Left renal cortex interstitium (tissue), 4 donors: Measurements from ENCODE around the gene DLL1. TPM values are rescaled to one million over a fixed set of nuclear protein-coding genes. Genes with fewer than 3 reads are reported as not detected.

ENCODE experiments used
- DNase-seq, 4 donors: peaks; one replicate each; pipeline ENCODE4 v3.0.0-alpha.2; 2013; ENCODE audit warnings: low read depth in 4 of 4, low spot score in 2 of 4, missing footprints in 1 of 4
- polyA plus RNA-seq, 4 donors: library from polyadenylated mRNA; unstranded; fragments of 120-200 nt; gene quantifications; one replicate each; pipeline ENCODE4 v1.2.1, GENCODE V29; 2013; ENCODE audit not compliant: insufficient read length in 4 of 4

The DLL1 gene
- polyA plus RNA-seq, 4 donors = 7.0 to 14.7 (median 11.1) TPM

DNA sequence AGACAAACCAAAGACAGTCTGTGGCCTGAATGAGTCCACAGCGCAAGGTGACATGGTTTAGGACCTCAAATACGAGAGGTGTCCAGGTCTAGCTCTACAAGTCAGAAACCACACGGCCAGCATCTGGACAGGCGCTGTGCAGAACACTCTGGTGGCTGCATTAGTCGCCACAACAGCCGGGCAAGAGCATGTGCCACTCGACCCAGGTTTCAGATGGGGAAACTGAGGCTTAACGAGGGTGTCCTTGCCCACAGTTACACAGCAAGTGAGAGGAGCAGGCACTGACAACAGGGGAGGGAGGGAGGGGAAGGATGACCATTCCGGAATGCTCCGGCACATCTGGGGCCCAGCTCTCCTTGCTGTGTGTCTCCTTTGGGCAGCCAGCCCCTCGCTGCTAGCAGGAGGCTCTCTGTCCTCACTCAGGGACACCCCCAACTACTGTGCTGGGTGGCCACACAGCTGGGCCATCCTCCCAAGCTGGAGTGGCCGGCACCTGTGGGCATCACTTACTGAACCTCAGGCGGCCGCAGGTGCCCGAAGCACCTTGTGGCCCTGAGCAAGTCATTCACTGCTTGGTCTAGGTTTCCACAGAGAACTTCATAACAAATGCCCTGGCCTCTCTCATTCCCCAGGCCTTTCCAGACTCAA is 6.6 kb downstream of the DLL1 start:
- DNase-seq = no peak

DNA sequence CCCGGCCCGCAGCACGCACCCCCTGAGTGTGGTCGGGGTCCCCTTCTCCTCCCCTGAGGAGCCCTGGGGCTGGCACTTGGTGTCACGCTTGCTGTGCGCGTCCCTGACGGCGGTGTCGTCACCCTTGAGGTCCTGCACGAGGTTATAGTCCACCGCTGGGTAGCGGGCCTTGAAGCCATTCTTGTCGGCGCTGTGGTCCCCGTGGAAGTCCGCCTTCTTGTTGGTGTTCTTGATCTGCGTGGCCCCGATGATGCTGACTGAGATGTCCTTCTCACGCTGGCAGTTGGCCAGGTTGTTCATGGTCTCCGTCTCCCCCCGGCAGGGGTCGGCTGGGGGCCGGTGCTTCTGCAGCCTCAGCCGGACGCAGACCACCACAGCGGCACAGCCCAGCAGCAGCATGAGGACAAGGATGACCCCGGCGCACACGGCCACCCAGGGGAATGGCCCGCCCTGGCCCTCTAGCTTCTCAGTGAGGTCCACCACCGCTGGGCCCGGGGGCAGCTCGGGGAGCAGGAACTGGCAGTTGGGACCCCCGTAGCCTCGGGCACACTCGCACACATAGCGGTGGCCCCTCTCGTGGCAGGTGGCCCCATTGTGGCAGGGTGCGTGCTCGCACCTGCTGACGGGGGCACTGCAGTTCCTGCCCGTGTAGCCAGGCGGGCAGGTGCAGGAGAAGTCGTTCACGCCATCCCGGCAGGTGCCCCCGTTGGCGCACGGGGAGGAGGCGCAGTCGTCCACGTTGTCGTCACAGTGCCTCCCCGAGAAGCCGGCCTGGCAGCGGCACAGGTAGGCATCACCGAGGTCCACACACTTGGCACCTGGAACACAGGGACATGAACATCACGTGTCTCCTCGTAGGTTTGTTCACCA is 7.4 kb downstream of the DLL1 start:
- no peak for DNase-seq

DNA sequence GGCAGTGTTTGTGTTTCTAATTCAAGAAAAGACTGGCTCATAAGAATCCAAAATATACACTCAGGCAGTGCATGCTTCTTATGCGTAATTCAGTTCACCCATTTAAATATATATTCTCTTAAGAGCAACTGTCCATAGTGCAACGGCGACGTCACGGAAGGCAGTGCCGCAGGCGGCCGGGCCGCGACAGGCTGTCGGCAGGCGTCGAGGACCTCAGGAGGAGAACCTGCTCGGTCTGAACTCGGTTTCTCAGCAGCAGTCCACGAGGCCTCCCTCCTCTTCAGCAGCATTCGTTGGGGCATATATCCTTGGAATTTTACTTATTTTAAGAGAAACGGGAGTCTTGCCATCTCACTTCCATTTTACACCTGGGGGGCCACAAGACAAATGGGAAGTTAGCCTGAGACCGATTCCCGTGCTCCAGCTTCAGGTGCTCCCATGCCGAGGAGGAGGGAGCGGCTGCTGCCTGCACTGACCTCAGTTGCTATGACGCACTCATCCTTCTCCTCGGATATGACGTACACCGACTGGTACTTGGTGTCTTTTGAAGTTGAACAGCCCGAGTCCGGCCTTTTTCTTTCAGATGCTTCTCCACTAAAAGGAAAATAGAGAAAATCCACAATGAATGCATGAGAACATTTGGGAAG is 8.2 kb downstream of the DLL1 start:
- no peak for DNase-seq

DNA sequence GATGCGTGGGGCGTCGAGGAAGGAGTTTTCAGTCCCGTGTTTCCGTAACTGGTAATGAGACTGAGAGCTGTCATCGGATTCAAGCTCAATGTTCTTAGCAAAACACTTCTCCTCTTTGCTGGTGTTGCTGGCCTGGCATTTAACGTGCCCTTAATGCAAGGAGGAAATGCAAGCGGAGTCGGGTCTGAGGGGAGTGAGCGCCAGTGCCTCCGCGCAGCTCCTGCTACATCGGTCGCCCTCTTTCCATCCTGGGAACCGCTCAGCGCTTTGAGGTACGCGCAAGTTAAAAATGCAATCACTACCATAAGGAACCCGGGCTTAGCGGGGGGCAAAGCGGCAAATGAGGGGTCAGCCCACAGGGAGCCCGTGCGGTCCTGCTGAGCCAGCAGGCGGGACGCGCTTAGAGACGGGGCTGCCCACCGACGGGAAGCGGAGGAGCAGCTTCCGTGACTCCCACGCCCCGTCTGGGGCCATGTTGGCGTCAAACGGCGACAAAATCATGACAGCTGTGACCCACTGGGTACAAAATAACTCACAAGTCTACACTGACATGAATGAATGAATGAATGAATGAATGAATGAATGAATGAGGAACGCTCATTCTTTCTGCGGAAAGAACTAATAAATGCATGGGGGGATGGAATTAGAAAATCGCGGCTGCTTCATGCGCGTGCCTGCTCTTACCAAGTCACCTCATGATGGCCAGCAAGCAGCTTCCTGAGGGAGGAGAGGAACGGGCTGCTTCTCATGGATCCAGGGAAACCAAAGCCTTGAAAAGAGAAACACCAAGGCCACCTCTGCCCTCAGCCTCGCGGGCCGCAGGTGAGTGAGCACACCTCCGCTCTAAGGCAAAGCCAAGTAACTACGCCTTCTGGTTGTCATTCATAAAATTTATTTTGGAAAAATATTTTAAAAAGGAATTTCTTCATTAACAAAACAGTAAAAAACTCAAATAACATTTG is 9.3 kb downstream of the DLL1 start:
- no peak for DNase-seq

DNA sequence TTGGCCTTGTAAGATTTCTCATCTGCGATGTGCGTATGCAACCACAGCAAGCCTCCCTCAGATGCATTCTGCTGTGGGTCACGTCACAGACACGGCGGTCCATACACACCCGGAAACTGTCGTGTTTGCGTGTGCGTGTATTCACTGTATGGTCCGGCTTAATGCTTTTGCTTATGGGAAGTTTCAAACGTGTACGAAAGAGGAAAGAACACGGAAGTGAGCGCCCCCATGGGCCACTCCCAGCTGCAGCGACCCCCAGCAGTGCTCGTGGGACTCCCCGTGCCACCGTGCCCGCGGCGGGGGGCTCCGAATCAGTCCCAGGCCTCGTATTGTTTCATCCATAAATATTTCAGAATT is 10.2 kb downstream of the DLL1 start:
- DNase-seq = no peak

DNA sequence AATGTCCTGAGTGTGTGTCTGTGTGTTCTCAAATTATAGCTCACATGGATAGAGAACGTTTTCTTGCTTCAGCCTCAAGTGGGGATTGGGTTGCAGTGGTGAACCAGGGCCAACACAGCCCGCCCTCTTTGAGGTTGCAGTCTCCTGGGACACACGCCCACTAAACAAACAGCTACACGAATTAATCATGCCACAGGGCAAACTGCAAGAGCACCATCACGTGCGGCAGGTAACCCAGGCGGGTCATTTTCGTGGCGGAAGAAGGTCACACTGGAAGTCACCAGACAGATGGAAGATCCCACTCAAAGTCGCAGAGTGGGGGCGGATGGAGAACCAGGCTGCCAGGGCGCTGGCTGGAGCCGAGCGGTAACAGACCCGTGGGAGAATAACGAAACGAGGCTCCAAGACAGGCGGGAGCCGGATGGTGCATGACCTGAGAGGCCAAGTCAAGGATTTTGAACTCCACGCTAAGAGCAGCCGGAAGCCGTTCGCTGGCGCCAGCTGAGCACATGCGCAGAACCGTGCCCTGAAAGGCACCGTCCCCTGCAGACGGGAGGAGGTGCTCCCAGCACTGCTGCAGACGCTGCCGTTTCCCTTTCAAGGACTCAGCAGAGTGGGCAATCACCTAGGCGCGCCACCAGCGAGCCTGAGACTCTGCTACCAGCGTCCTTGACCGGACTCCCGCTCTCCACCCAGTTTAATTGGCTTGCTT is 10.7 kb downstream of the DLL1 start:
- no peak for DNase-seq

DNA sequence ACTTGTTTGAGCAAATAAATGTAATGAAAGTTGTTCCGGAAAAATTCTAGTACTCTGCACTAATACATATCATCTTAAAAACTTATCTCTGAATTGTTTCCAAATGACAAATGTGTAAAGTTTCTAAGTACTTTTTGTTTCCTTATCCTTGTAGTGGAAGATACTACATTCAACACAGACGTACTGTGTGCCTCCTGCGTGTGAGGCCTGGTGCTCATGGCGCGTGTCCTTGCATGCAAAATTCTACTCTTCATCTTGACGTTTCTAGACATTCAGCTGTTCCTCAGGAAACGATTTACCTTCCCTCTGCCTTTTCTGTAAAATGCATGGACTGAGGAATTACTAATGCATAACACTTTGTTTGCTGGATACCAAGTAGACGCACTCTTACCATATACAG is 11.5 kb downstream of the DLL1 start:
- DNase-seq = no peak

DNA sequence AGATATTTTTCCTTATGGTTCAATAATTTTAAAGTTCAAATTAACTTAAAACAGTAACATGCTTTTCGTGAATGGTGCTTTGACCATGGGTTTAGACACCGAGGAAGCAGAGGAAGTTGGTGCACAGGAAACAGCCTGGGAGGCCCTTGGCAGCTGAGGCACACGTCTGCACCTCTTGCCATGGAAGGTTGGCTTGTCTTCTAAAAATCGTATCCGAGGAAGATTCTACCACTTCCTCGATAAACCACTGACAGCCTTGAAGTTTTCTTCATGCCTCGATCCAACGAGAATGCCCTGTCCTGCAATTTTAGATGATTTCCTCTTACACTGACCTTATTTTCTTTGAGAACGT is 12.2 kb downstream of the DLL1 start:
- no peak for DNase-seq

DNA sequence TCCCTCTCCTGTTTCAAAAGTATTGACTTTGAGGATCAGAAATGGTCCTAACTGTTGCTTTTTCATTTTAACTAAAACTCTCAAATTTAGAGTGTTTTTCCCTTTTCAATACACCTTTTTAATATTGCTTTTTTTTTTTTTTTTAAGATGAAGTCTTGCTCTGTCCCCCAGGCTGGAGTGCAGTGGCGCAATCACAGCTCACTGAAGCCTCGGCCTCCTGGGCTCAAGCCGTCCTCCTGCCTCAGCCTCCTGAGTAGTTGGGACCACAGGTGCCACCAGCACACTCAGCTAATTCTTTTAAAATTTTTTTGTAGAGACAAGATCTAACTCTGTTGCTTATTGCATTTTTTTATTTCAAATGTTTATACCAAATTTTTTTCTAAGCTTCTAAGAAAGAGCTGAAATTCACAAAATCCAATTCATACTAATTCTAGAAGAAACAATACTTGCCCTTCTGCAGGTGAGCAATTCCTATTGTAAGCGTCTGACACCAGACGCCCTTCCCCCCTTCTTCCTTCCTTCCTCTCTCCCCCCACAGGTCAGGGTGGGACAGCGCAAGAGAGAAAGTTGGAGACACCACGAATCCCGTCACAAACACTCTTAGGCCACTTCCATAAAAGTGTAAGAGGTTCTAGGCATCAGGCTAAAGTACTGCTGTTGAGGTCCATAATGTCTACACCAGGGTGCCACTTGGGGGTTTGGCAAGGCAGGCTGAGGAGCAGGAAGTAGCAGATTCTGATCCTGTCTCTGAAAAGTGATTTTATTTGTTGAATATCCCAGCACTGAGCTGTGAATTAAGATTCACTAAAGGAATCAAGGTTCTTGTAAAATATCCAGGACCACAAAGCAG is 12.8 kb downstream of the DLL1 start:
- no peak for DNase-seq

DNA sequence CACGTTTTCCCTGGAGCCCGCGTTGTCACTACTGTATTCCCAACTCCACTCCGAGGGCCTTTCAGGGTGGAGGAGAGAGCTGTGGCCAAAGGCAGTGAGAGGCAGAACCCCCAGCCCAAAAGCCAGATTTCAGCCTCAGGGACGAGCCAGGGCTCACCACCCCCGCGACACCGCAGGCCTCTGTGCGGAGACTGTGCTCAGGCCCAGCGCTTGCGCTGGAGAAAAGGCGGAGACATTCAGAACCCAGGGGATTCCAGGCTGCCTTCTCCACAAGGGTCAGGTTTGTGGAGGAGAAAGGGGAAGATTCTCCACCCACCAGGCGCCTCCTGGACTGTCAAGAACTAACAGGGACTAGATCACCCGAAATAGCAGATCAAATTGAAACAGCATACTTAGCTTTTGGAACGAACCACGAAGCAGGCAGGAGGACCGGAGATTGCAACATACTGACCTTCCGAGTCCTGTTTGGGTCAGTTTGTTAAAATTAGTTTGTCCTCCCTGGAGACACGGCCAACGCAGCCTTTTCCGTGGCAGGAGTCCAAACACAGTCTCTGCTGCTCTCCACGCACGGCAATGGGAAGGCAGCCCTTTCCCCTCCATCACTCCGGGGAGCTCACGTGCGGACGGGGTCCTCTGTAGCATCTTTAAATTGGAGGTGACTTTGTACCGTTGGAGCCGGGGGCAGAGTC is 14.4 kb downstream of the DLL1 start:
- DNase-seq = no peak

DNA sequence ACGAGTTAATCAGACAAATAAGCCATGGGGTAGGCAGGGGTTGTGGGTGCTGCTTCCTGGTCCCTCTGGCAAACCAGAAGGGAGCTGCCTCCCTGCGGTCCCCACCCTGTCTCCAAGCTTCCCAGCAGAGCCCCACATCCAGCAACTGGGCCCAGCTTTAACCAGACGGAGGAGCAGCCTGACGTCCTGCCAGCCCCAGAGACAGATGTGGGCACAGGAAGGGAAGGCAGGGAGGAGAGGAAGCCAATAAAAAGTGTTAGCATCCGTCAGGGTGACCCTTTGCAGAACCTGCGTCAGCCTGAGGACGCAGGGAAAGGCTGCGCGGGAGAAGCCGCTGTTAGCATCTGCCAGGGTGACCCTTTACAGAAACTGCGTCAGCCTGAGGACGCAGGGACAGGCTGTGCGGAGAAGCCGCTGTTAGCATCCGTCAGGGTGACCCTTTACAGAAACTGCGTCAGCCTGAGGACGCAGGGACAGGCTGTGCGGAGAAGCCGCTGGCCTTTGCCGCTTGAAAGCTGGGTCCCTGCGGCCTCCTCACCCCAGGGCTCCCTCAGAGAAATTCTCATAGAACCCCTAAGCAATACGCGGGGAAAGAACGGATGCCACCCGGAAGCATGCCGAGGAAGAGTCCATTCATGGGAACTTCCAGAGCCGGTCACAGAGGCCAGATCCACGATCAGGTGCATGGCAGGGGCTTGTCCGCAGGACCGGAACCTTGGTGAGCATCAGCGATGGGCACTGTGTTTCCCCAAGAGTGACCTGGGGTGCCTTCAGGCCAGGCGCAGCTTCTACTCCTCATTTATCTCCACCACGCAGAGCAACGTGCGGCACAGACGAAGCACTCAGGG is 15.9 kb downstream of the DLL1 start:
- no peak for DNase-seq

DNA sequence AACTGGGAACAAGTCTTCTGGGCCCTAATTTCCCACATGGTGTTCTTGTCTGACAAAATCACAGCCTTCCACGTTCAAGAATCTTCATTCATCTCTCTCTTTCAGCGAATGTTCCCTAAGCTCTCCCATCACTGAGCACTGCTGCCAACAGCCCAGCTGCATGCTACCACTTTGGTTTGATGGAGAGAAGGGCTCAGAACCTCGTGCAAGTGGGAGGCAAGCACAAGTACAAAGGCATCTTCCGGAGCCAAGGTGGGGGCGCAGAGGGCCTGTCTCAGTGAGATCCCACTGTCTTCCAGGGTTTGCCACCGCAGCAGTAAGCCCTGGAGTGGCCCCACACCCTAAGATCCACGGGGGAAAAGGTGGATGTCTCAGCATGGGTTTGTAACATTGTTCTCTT is 17.2 kb downstream of the DLL1 start:
- DNase-seq = no peak

DNA sequence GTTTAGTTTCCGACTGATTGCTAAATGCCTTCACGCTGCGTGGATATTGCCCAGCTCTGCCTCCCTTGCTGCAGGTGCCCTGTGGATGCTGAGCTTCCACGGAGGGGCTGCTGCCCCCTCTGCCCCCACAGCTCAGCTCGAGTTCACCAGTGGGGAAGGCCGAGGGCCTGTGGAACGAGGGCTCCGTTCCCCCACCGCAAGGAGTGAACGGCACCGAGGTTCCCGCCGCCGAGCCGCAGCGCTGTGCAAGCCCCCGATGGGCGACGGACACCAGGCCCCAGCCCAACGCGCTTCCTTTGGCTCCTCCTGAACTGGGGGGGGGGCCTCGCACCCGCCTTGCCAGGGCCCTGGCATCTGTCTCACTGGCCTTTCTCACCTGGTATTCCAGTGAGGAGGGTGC is 17.7 kb downstream of the DLL1 start:
- no peak for DNase-seq

DNA sequence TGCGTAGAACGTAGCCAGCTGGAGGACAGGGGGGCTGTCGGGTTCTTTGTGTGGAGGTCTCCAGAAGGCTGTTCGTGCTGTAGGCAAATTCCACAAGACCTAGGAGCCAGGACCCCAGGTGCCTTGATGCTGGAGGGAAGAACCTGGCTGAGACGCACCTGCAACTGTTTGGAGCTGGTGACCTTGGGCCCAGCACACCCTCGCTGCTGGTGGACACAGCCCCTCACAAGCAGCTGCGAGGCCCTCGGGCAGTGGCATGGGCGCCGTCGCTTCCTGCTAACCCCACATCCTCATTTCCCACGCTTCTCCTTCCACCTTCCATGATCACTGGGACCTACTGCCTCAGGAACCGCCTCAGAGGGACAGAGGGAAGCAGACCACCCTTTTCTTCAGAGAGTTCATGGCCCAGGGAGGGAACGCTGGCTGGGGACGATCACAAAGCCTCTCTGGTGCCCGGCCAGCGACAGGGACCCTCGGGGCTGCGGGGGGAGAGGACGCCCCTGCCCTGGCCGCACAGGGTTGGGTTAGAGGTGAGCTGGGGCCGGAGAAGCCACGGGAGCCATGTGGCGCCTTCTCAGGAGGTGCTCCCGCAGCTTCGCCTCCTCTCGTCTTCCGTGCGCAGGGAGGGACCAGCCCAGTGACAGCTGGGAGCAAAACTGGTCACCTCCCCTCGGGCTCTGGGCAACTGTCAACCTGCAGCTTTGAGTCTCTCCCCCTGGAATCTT is 18.4 kb downstream of the DLL1 start:
- DNase-seq = no peak

DNA sequence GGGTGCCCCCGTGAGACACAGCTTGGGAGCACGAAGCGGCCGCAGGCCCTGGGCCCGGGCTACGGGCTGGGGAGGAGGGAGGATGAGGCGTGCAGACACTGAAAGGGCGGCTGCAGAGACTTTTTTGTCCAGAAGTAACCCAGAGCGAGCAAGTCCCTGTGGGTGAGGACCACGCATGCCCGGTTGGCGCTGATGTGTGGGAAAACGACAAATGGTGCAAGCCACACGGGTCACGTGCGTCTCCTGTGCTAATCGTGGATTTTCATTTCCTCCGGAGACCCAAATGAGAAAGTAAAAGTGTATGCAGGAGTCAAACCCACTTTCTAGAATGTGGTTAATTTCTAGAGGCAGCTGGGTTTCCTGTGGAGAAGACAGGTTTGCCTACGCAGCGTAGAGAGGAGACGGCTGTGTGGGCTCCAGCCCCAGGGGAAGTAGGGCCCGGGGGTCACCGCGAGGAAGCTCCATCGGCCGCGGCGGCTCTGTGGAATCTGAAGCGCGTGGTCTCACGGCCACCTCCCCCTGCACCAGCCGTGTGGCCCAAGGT is 19.0 kb downstream of the DLL1 start:
- DNase-seq = no peak

DNA sequence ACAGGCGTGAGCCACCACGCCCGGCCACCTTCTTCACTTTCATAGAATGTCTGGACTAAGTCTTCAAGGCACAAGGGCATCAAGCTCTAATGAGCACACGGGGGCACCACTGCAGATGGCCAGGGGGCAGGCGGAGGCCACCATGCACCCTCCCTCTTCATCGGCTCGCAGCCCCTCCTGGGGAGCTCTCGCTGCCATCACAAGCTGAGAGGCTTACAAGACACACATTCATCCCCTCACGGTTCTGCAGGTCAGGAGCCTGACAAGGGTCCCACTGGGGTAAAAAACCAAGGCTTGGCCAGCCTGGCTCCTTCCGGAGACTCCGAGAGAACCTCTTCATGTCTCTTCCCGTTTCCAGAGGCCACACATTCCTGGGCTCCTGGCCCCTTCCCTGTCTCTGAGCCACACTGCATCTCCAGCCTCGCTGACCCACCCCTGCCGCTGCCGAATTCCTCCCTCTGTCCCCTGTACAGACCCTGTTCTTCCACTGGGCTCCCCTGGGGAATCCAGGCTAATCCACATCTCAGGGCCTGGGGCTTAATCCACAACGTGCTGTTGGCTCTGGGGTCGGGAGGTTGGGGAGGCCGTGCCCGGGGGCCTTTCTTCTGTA is 19.8 kb downstream of the DLL1 start:
- no peak for DNase-seq
